ENCODE data around the gene NT5E. TPM values are rescaled to one million over a fixed set of nuclear protein-coding genes. Genes with fewer than 3 reads are reported as not detected.

The NT5E gene
- total RNA-seq, 1 experiment from 2014 or later, result 15.8 TPM

- DNase-seq, result no peak
- Histone ChIP-seq H3K4me2 (ENCODE audit: low read length) (no peak overlapping the region), H3K4me3 (ENCODE audit: low read length) (no peak overlapping the region), H3K36me3 (ENCODE audit: low read depth, low read length) (no peaks in the 10 kb centered on the region), H3K27me3 (ENCODE audit: low read length) (no peaks in the 10 kb centered on the region), H3K27ac (ENCODE audit: low read length) (no peak overlapping the region), H3K79me2 (ENCODE audit: low read length) (no peaks in the 10 kb centered on the region), H3K9me2 (replicated peaks; ENCODE audit: low read length) (no peaks in the 10 kb centered on the region), H4K20me1 (ENCODE audit: low read length) (no peaks in the 10 kb centered on the region), H3K9me3 (ENCODE audit: low read length) (no peaks in the 10 kb centered on the region), H3K4me1 (ENCODE audit: insufficient read depth, low read length) (0 out of 2 replicates have a peak, but pooled peaks cover 5% of the 10 kb centered on the region), H3K9ac (ENCODE audit: low read length) (no peak overlapping the region), H2AFZ (ENCODE audit: low read length) (no peak overlapping the region), H3F3A (ENCODE audit: low read length, unreplicated experiment) (no peaks in the 10 kb centered on the region)
- TF ChIP-seq CTCF (conservative IDR thresholded peaks at IDR 0.05; ENCODE audit: low read depth, low read length), result no peak
- no peak for TF ChIP-seq EZH2phosphoT487 (IDR thresholded peaks at IDR 0.05; ENCODE audit: borderline replicate concordance, low read length)
- TF ChIP-seq EZH2 (IDR thresholded peaks at IDR 0.05; ENCODE audit: low read length, unreplicated experiment), result no peak
- intact Hi-C loops (cut with micrococcal nuclease), result loop anchor here (1.0 kb wide), 1 partner anchor 129 kb away; no protein-coding TSS in a partner anchor
- ChIA-PET POLR2A (ENCODE audit: unreplicated experiment) (no interaction called here), CTCF (no interaction called here)
- no peak for ATAC-seq
- no TSS peak for BruUV-seq (replicated peaks)
Measured at GRCh38 chr6:85483846-85484245, 34.0 kb downstream of the NT5E start.

- no peaks in the 10 kb centered on the region for H4K20me1 ChIP-seq (ENCODE audit: low read length)
- H3K4me3 ChIP-seq (ENCODE audit: low read length), result no peak overlapping the region
- ChIA-PET CTCF (interaction anchor here (0.5 to 0.6 kb wide), 2 partner anchors 54 to 130 kb away, joined by 3 to 5 read pairs; no protein-coding TSS in a partner anchor), POLR2A (ENCODE audit: unreplicated experiment) (no interaction called here)
- H3K9me2 ChIP-seq (replicated peaks; ENCODE audit: low read length), result no peaks in the 10 kb centered on the region
- peaks cover 8% of the 10 kb centered on the region for H3K4me1 ChIP-seq (ENCODE audit: insufficient read depth, low read length)
- no peak overlapping the region for H3K4me2 ChIP-seq (ENCODE audit: low read length)
- no peak overlapping the region for H3K9ac ChIP-seq (ENCODE audit: low read length)
- H3K27ac ChIP-seq (ENCODE audit: low read length), result no peak overlapping the region
- DNase-seq (no peak), ATAC-seq (no peak)
- BruUV-seq (replicated peaks), result no TSS peak
- H2AFZ ChIP-seq (ENCODE audit: low read length), result no peak overlapping the region
- no peaks in the 10 kb centered on the region for H3K9me3 ChIP-seq (ENCODE audit: low read length)
- no peaks in the 10 kb centered on the region for H3K79me2 ChIP-seq (ENCODE audit: low read length)
- no peaks in the 10 kb centered on the region for H3F3A ChIP-seq (ENCODE audit: low read length, unreplicated experiment)
- TF ChIP-seq CTCF (conservative IDR thresholded peaks at IDR 0.05; ENCODE audit: low read depth, low read length) (no peak), EZH2 (IDR thresholded peaks at IDR 0.05; ENCODE audit: low read length, unreplicated experiment) (no peak), EZH2phosphoT487 (IDR thresholded peaks at IDR 0.05; ENCODE audit: borderline replicate concordance, low read length) (no peak)
- H3K36me3 ChIP-seq (ENCODE audit: low read depth, low read length), result no peaks in the 10 kb centered on the region
- no peaks in the 10 kb centered on the region for H3K27me3 ChIP-seq (ENCODE audit: low read length)
- intact Hi-C loops (cut with micrococcal nuclease), result no loop called here
Measured at GRCh38 chr6:85484948-85485347, 35.1 kb downstream of the NT5E start.

- Histone ChIP-seq H3K4me2 (ENCODE audit: low read length) (peak overlapping the region; percentile 29), H2AFZ (ENCODE audit: low read length) (no peak overlapping the region), H3K9me2 (replicated peaks; ENCODE audit: low read length) (no peaks in the 10 kb centered on the region), H3K27me3 (ENCODE audit: low read length) (no peaks in the 10 kb centered on the region), H3F3A (ENCODE audit: low read length, unreplicated experiment) (no peaks in the 10 kb centered on the region), H3K4me1 (ENCODE audit: insufficient read depth, low read length) (peaks cover 24% of the 10 kb centered on the region), H3K36me3 (ENCODE audit: low read depth, low read length) (no peaks in the 10 kb centered on the region), H4K20me1 (ENCODE audit: low read length) (no peaks in the 10 kb centered on the region), H3K9me3 (ENCODE audit: low read length) (no peaks in the 10 kb centered on the region), H3K27ac (ENCODE audit: low read length) (peak overlapping the region; percentile 56), H3K4me3 (ENCODE audit: low read length) (no peak overlapping the region), H3K79me2 (ENCODE audit: low read length) (no peaks in the 10 kb centered on the region), H3K9ac (ENCODE audit: low read length) (no peak overlapping the region)
- no TSS peak for BruUV-seq (replicated peaks)
- TF ChIP-seq EZH2phosphoT487 (IDR thresholded peaks at IDR 0.05; ENCODE audit: borderline replicate concordance, low read length) (no peak), CTCF (conservative IDR thresholded peaks at IDR 0.05; ENCODE audit: low read depth, low read length) (no peak), EZH2 (IDR thresholded peaks at IDR 0.05; ENCODE audit: low read length, unreplicated experiment) (no peak)
- intact Hi-C loops (cut with micrococcal nuclease), result no loop called here
- DNase-seq (peak; percentile 77), ATAC-seq (peak; percentile 43)
- ChIA-PET POLR2A (ENCODE audit: unreplicated experiment) (no interaction called here), CTCF (no interaction called here)
Measured at GRCh38 chr6:85490516-85491248, 40.8 kb downstream of the NT5E start.
